ENCODE measurements around the gene NELFCD. TPM values are rescaled to one million over a fixed set of nuclear protein-coding genes. Genes with fewer than 3 reads are reported as not detected.
A peak's percentile ranks its signal among the peaks of the same experiment; 100 is the strongest.

NELFCD gene
- total RNA-seq, 1 experiment from 2014 or later: 179 TPM

- Mint-ChIP-seq H3K4me3 (ENCODE audit: low read depth, unreplicated experiment) (no peak overlapping the region), H3K27me3 (ENCODE audit: unreplicated experiment) (no peaks in the 10 kb centered on the region), H3K36me3 (ENCODE audit: insufficient read depth, unreplicated experiment) (peaks cover 81% of the 10 kb centered on the region), H3K9me3 (ENCODE audit: low read depth, unreplicated experiment) (no peaks in the 10 kb centered on the region), H3K4me1 (ENCODE audit: low read depth, unreplicated experiment) (peaks cover 40% of the 10 kb centered on the region), H3K27ac (ENCODE audit: unreplicated experiment) (no peak overlapping the region)
- BruUV-seq (replicated peaks): no TSS peak
- CTCF ChIA-PET: no interaction called here
- no peak for DNase-seq
- no peak for TF ChIP-seq CTCF (IDR thresholded peaks at IDR 0.05; ENCODE audit: unreplicated experiment)
- intact Hi-C loops (cut with micrococcal nuclease; ENCODE audit: unreplicated experiment): loop anchor here (2.0 kb wide), 1 partner anchor 133 kb away; no protein-coding TSS in a partner anchor
Measured at GRCh38 chr20:59027741-59028320, 46.8 kb downstream of the NELFCD start.

- H3K27ac Mint-ChIP-seq (ENCODE audit: unreplicated experiment): no peak overlapping the region
- H3K27me3 Mint-ChIP-seq (ENCODE audit: unreplicated experiment): no peaks in the 10 kb centered on the region
- BruUV-seq (replicated peaks): no TSS peak
- H3K4me3 Mint-ChIP-seq (ENCODE audit: low read depth, unreplicated experiment): peak overlapping the region; percentile 23
- no peak for TF ChIP-seq CTCF (IDR thresholded peaks at IDR 0.05; ENCODE audit: unreplicated experiment)
- peaks cover 85% of the 10 kb centered on the region for H3K36me3 Mint-ChIP-seq (ENCODE audit: insufficient read depth, unreplicated experiment)
- H3K9me3 Mint-ChIP-seq (ENCODE audit: low read depth, unreplicated experiment): no peaks in the 10 kb centered on the region
- intact Hi-C loops (cut with micrococcal nuclease; ENCODE audit: unreplicated experiment): loop anchor here (2.0 kb wide), 1 partner anchor 134 kb away; no protein-coding TSS in a partner anchor
- CTCF ChIA-PET: no interaction called here
- no peak for DNase-seq
- H3K4me1 Mint-ChIP-seq (ENCODE audit: low read depth, unreplicated experiment): peaks cover 44% of the 10 kb centered on the region
Measured at GRCh38 chr20:59028812-59029211, 47.8 kb downstream of the NELFCD start.

- Mint-ChIP-seq H3K27ac (ENCODE audit: unreplicated experiment) (peak overlapping the region; percentile 91), H3K36me3 (ENCODE audit: insufficient read depth, unreplicated experiment) (peaks cover 93% of the 10 kb centered on the region), H3K4me1 (ENCODE audit: low read depth, unreplicated experiment) (peaks cover 55% of the 10 kb centered on the region), H3K4me3 (ENCODE audit: low read depth, unreplicated experiment) (peak overlapping the region; percentile 95), H3K27me3 (ENCODE audit: unreplicated experiment) (no peaks in the 10 kb centered on the region), H3K9me3 (ENCODE audit: low read depth, unreplicated experiment) (no peaks in the 10 kb centered on the region)
- intact Hi-C loops (cut with micrococcal nuclease; ENCODE audit: unreplicated experiment): loop anchor here (5.0 kb wide), 2 partner anchors 49 to 159 kb away; partner anchors contain the start of gene NELFCD
- no peak for DNase-seq
- no peak for TF ChIP-seq CTCF (IDR thresholded peaks at IDR 0.05; ENCODE audit: unreplicated experiment)
- CTCF ChIA-PET: interaction anchor here (1.2 to 2.5 kb wide), 2 partner anchors 14 to 161 kb away, joined by 4 to 11 read pairs; no protein-coding TSS in a partner anchor
- TSS peak; percentile 37 for BruUV-seq (replicated peaks)
Measured at GRCh38 chr20:59030911-59031563, 50.0 kb downstream of the NELFCD start.

GRCh38 chr20:59031564-59032022 lies 50.5 kb downstream of the NELFCD start:
- no peaks in the 10 kb centered on the region for H3K27me3 Mint-ChIP-seq (ENCODE audit: unreplicated experiment)

More at GRCh38 chr20:59031564-59032022, 50.5 kb downstream of the NELFCD start:
- DNase-seq: no peak
- H3K4me1 Mint-ChIP-seq (ENCODE audit: low read depth, unreplicated experiment): peaks cover 55% of the 10 kb centered on the region
- peaks cover 91% of the 10 kb centered on the region for H3K36me3 Mint-ChIP-seq (ENCODE audit: insufficient read depth, unreplicated experiment)
- intact Hi-C loops (cut with micrococcal nuclease; ENCODE audit: unreplicated experiment): loop anchor here (5.0 kb wide), 2 partner anchors 49 to 159 kb away; partner anchors contain the start of gene NELFCD
- H3K27ac Mint-ChIP-seq (ENCODE audit: unreplicated experiment): peak overlapping the region; percentile 91
- H3K4me3 Mint-ChIP-seq (ENCODE audit: low read depth, unreplicated experiment): peak overlapping the region; percentile 95
- no peak for TF ChIP-seq CTCF (IDR thresholded peaks at IDR 0.05; ENCODE audit: unreplicated experiment)
- BruUV-seq (replicated peaks): no TSS peak
- CTCF ChIA-PET: interaction anchor here (1.2 to 2.5 kb wide), 3 partner anchors 12 to 161 kb away, joined by 4 to 11 read pairs (median 5); no protein-coding TSS in a partner anchor
- H3K9me3 Mint-ChIP-seq (ENCODE audit: low read depth, unreplicated experiment): no peaks in the 10 kb centered on the region

Data from Calu3 (cell line).